GM12878 (cell line): ENCODE data around the gene ATP5F1D. TPM values are rescaled to one million over a fixed set of nuclear protein-coding genes. Genes with fewer than 3 reads are reported as not detected.

Experiments
- ATAC-seq: fragments of 200-7000 bp; cut with Tn5 transposase; 3 replicates; pipeline ENCODE4 v1.9.1; 2020; ENCODE audit warnings: mild to moderate bottlenecking, moderate library complexity
- BruUV-seq: library from RNA; stranded (reverse); fragments of 400-500 nt; replicated peaks from 2 replicates; lab custom pipeline; 2021; lab: Mats Ljungman, UMichigan
- CTCF ChIA-PET: fragments of 300-600 bp; sonication (Branson Sonifier 250); formaldehyde crosslinking; extraction: SDS; loops from one replicate; lab custom pipeline; 2021; ENCODE audit warnings: inconsistent platforms; lab: Yijun Ruan, JAX
- POLR2A ChIA-PET: fragments of 350-600 bp; formaldehyde crosslinking; extraction: SDS; loops from one replicate; lab custom pipeline; 2021; ENCODE audit warnings: inconsistent platforms; lab: Charles Lee
- RAD21 ChIA-PET: fragments of 300-600 bp; sonication (Branson Sonifier 250); formaldehyde crosslinking; loops from one replicate; lab custom pipeline; 2023; ENCODE audit warnings: antibody characterized with exemption; ENCODE audit not compliant: unreplicated experiment; lab: Charles Lee
- SMC1A ChIA-PET: fragments of 300-600 bp; sonication (Branson Sonifier 250); formaldehyde crosslinking; loops from one replicate; lab custom pipeline; 2023; ENCODE audit not compliant: unreplicated experiment, uncharacterized antibody; lab: Charles Lee
- DNase-seq: peaks from one replicate; pipeline ENCODE4 v3.0.0-alpha.2; 2011; ENCODE audit warnings: low read depth, low spot score
- FAIRE-seq: peaks from 3 replicates; lab custom pipeline; 2011; peaks lifted over from hg19 to GRCh38; lab: Jason Lieb, UNC
- H2AFZ ChIP-seq: 2 replicates; pipeline ENCODE4 v1.6.0; 2011; ENCODE audit warnings: low read depth, low read length, control low read depth; ENCODE audit not compliant: control insufficient read depth
- H3K27ac ChIP-seq: 2 replicates; pipeline ENCODE4 v1.5.1; 2011; ENCODE audit warnings: control low read depth; ENCODE audit not compliant: control insufficient read depth, insufficient read depth
- H3K27me3 ChIP-seq, 2 experiments: replicated peaks in 1 of 2; 2 replicates each; pipeline versions ENCODE4 v1.6.0 to v1.6.1; 2011; ENCODE audit warnings: low read length in 1 of 2; ENCODE audit not compliant: control insufficient read depth in 2 of 2, insufficient read depth in 2 of 2
- H3K36me3 ChIP-seq, 2 experiments: 2 replicates each; pipeline ENCODE4 v1.5.1; 2011; ENCODE audit warnings: low read length in 1 of 2; ENCODE audit not compliant: control insufficient read depth in 2 of 2, insufficient read depth in 2 of 2
- H3K4me1 ChIP-seq: 2 replicates; pipeline ENCODE4 v1.6.1; 2011; ENCODE audit warnings: mild to moderate bottlenecking, low read length, moderate library complexity, mixed read lengths; ENCODE audit not compliant: control insufficient read depth, insufficient read depth
- H3K4me2 ChIP-seq: 2 replicates; pipeline ENCODE4 v1.6.0; 2011; ENCODE audit warnings: control low read depth; ENCODE audit not compliant: control insufficient read depth, insufficient read depth
- H3K4me3 ChIP-seq: fragments of 200-600 bp; sonication (generic); 2 replicates; pipeline ENCODE4 v1.5.1; 2016
- H3K79me2 ChIP-seq: 2 replicates; pipeline ENCODE4 v1.6.0; 2011; ENCODE audit warnings: low read length; ENCODE audit not compliant: control insufficient read depth, insufficient read depth
- H3K9ac ChIP-seq: 2 replicates; pipeline ENCODE4 v1.8.0; 2011; ENCODE audit warnings: low read length, control low read depth, mixed read lengths; ENCODE audit not compliant: control insufficient read depth, insufficient read depth
- H3K9me3 ChIP-seq: replicated peaks from 3 replicates; pipeline ENCODE4 v1.5.1; 2011; ENCODE audit warnings: mild to moderate bottlenecking, low read length; ENCODE audit not compliant: control insufficient read depth, insufficient read depth
- H4K20me1 ChIP-seq: 2 replicates; pipeline ENCODE4 v1.6.0; 2011; ENCODE audit not compliant: control insufficient read depth, insufficient read depth
- BACH1 ChIP-seq: fragments of 450-650 bp; IDR thresholded peaks from 2 replicates; pipeline ENCODE4 v1.6.1; 2017; ENCODE audit warnings: mild to moderate bottlenecking, borderline replicate concordance
- BHLHE40 ChIP-seq, 2 experiments: fragments of 450-650 bp in 1 of 2; IDR thresholded peaks; 2 replicates each; pipeline ENCODE4 v1.6.1; 2011 to 2017; ENCODE audit warnings: low read depth in 2 of 2, borderline replicate concordance in 1 of 2, improper control_type of control experiment in 1 of 2, low read length in 1 of 2, mild to moderate bottlenecking in 1 of 2
- CHD2 ChIP-seq: IDR thresholded peaks from 2 replicates; pipeline ENCODE4 v1.6.1; 2011; ENCODE audit warnings: low read depth, low read length, improper control_type of control experiment, borderline replicate concordance
- EED ChIP-seq: sonication (generic); IDR thresholded peaks from 2 replicates; pipeline ENCODE4 v1.6.1; 2016; ENCODE audit warnings: antibody characterized with exemption, low read depth
- EGR1 ChIP-seq, 2 experiments: IDR thresholded peaks; 1 replicate in 1 of 2; 2 replicates in 1 of 2; pipeline ENCODE4 v1.6.1; 2011 to 2012; ENCODE audit warnings: low read depth in 2 of 2, low read length in 2 of 2, borderline replicate concordance in 1 of 2, mild to moderate bottlenecking in 1 of 2, moderate library complexity in 1 of 2
- HDGF ChIP-seq: fragments of 450-650 bp; IDR thresholded peaks from 2 replicates; pipeline ENCODE4 v1.6.1; 2016; ENCODE audit warnings: antibody characterized with exemption
- IKZF1 ChIP-seq: fragments of 450-650 bp; conservative IDR thresholded peaks from 2 replicates; pipeline ENCODE4 v1.6.1; 2017; ENCODE audit warnings: antibody characterized with exemption, mild to moderate bottlenecking
- LARP7 ChIP-seq: fragments of 450-650 bp; IDR thresholded peaks from 2 replicates; pipeline ENCODE4 v1.6.1; 2017; ENCODE audit warnings: mild to moderate bottlenecking
- MAX ChIP-seq: IDR thresholded peaks from 2 replicates; pipeline ENCODE4 v1.6.1; 2012; ENCODE audit warnings: low read depth, low read length, improper control_type of control experiment
- MEF2B ChIP-seq: fragments of 450-650 bp; IDR thresholded peaks from 2 replicates; pipeline ENCODE4 v1.6.1; 2018; ENCODE audit warnings: mild to moderate bottlenecking, moderate library complexity; ENCODE audit not compliant: partially characterized antibody, poor library complexity, severe bottlenecking
- NR2F1 ChIP-seq: fragments of 450-650 bp; conservative IDR thresholded peaks from 2 replicates; pipeline ENCODE4 v1.6.1; 2017; ENCODE audit warnings: mild to moderate bottlenecking
- POLR2A ChIP-seq: IDR thresholded peaks from 2 replicates; pipeline ENCODE4 v1.6.1; 2011; ENCODE audit warnings: low read depth, mild to moderate bottlenecking, low read length
- POLR2AphosphoS2 ChIP-seq: IDR thresholded peaks from 2 replicates; pipeline ENCODE4 v1.6.1; 2011; ENCODE audit warnings: low read depth, mild to moderate bottlenecking, low read length, improper control_type of control experiment, moderate library complexity
- POLR2AphosphoS5 ChIP-seq: IDR thresholded peaks from 2 replicates; pipeline ENCODE4 v1.6.1; 2011; ENCODE audit warnings: mild to moderate bottlenecking, low read length, inconsistent platforms
- POU2F2 ChIP-seq: IDR thresholded peaks from 3 replicates; pipeline ENCODE4 v1.6.1; 2011; ENCODE audit warnings: low read depth, mild to moderate bottlenecking, low read length, borderline replicate concordance
- RFX5 ChIP-seq: IDR thresholded peaks from 2 replicates; pipeline ENCODE4 v1.6.1; 2011; ENCODE audit warnings: low read depth, low read length, improper control_type of control experiment
- SIN3A ChIP-seq: IDR thresholded peaks from 2 replicates; pipeline ENCODE4 v1.6.1; 2012; ENCODE audit warnings: low read depth, low read length, improper control_type of control experiment
- SP1 ChIP-seq: IDR thresholded peaks from one replicate; pipeline ENCODE4 v1.6.1; 2011; ENCODE audit warnings: low read depth, low read length
- SUPT20H ChIP-seq: IDR thresholded peaks from 2 replicates; pipeline ENCODE4 v1.6.1; 2011; ENCODE audit warnings: low read depth, mild to moderate bottlenecking, low read length, moderate library complexity, borderline replicate concordance; ENCODE audit not compliant: control insufficient read depth
- TBL1XR1 ChIP-seq: IDR thresholded peaks from 2 replicates; pipeline ENCODE4 v1.6.1; 2012; ENCODE audit warnings: low read depth, low read length, improper control_type of control experiment
- YY1 ChIP-seq: IDR thresholded peaks from 2 replicates; pipeline ENCODE4 v1.6.1; 2011; ENCODE audit warnings: low read depth, mild to moderate bottlenecking, low read length
- WGBS: methylation state at CpG from one replicate; pipeline ENCODE4 v1.1.6; 2016; ENCODE audit warnings: low lambda C conversion rate; ENCODE audit not compliant: insufficient replicate concordance, insufficient coverage; ENCODE audit errors: missing lambda C conversion rate; 5-methylcytosine and 5-hydroxymethylcytosine counted together
- in situ Hi-C: fragments of 300-500 bp; cut with MboI; formaldehyde crosslinking; loops from 9 replicates; pipeline ENCODE4 v1.14.3; 2018; ENCODE audit warnings: mixed read lengths
- intact Hi-C: fragments of 100-400 bp; cut with micrococcal nuclease; formaldehyde crosslinking; loops from one replicate; pipeline ENCODE4 v1.14.2; 2022; ENCODE audit not compliant: unreplicated experiment
- polyA plus RNA-seq, 11 experiments: library from polyadenylated mRNA; depleted of rRNA in 4 of 11; unstranded in 6 of 11; stranded (reverse) in 5 of 11; fragments of >200 nt; fragmentation: Nextera tagmentation in 4 of 11; fragmentation: Illumina TruSeq in 1 of 11; extraction: Ambion mirVana in 4 of 11; extraction: Trizol in 1 of 11; gene quantifications; 1 replicate in 1 of 11; 2 replicates in 10 of 11; pipeline versions ENCODE4 v1.2.1 to v1.2.3, GENCODE V29; 2011 to 2016; ENCODE audit warnings: inconsistent platforms in 2 of 11, missing spikeins in 2 of 11, low read depth in 1 of 11
- total RNA-seq, 4 experiments: library from RNA; depleted of rRNA in 3 of 4; stranded (reverse); fragments of >200 nt in 3 of 4; fragmentation: Illumina TruSeq in 1 of 4; extraction: Trizol in 1 of 4; gene quantifications; 2 replicates each; pipeline versions ENCODE4 v1.2.1 to v1.2.3, GENCODE V29; 2013 to 2021

Gene ATP5F1D
- total and polyA plus RNA-seq, 10 of the 15 experiments (the other 5 are each of a cell fraction or from before 2014, with no cell fraction given) = 7.2 to 357 (median 49.5) TPM

GRCh38 chr19:1250437-1251260 is 9.1 kb downstream of the ATP5F1D start (continued):
- no peak for TF ChIP-seq SUPT20H
- TF ChIP-seq SIN3A = peak; percentile 42; the same call in 1 of the 2 replicates

- in situ Hi-C loops (no loop called here), intact Hi-C loops (no loop called here)
- Histone ChIP-seq H3K9me3 (no peaks in the 10 kb centered on the region), H3K79me2 (peaks cover 55% of the 10 kb centered on the region), H3K4me1 (peaks cover 10% of the 10 kb centered on the region), H3K27me3 (no peaks in the 10 kb centered on the region), H4K20me1 (no peaks in the 10 kb centered on the region), H3K9ac (peak overlapping the region; percentile 86), H2AFZ (no peak overlapping the region), H3K27ac (peak overlapping the region; percentile 72), H3K4me2 (peak overlapping the region; percentile 53), H3K36me3 (peaks cover 14 to 23% of the 10 kb centered on the region in 2 experiments; a peak in 3 of 4 replicates), H3K4me3 (peak overlapping the region; percentile 91)
- ChIA-PET CTCF (interaction anchor here (1.3 kb wide), 1 partner anchor 15 kb away, joined by 9 read pairs; no protein-coding TSS in a partner anchor), SMC1A (no interaction called here), RAD21 (interaction anchor here (2.9 kb wide), 1 partner anchor 15 kb away, joined by 47 read pairs; no protein-coding TSS in a partner anchor), POLR2A (interaction anchor here (1.0 to 2.9 kb wide), 4 partner anchors 9 to 17 kb away, joined by 4 to 22 read pairs (median 5); partner anchors contain the start of gene CIRBP)
- ATAC-seq (peak; percentile 12), DNase-seq (no peak), FAIRE-seq (peak; percentile 27)
- under 1% methylated on average over 39 of the region's 41 CpGs for WGBS
- BruUV-seq = TSS peak; percentile 76
- TF ChIP-seq CHD2 = 0 out of 2 replicates have a peak, but pooled peaks have one; percentile 23
- TF ChIP-seq HDGF = peak; percentile 80; the same call in 1 of the 2 replicates
- 0 out of 2 replicates have a peak, but pooled peaks have one; percentile 25 for TF ChIP-seq POLR2AphosphoS2
- TF ChIP-seq EED = peak; percentile 21; the same call in 1 of the 2 replicates
- 0 out of 2 replicates have a peak, but pooled peaks have one; percentile 7 for TF ChIP-seq YY1
- peak; percentile 61; the same call in 1 of the 2 replicates for TF ChIP-seq BACH1
- peak in 1 of 2 experiments; percentile 58; a peak in 1 of 3 replicates for TF ChIP-seq EGR1 (IDR thresholded peaks at IDR 0.05; ENCODE audit: borderline replicate concordance in 1 of 2, low read depth in 2 of 2, low read length in 2 of 2)
- TF ChIP-seq MAX = 0 out of 2 replicates have a peak, but pooled peaks have one; percentile 21
- no peak for TF ChIP-seq RFX5
- TF ChIP-seq LARP7 = 0 out of 2 replicates have a peak, but pooled peaks have one; percentile 15
- TF ChIP-seq NR2F1 = 0 out of 2 replicates have a peak, but pooled peaks have one; percentile 50
- peak; percentile 10; the same call in 1 of the 3 replicates for TF ChIP-seq POU2F2
- TF ChIP-seq SP1 = no peak
- peak; percentile 59 for TF ChIP-seq IKZF1
- 0 out of 4 replicates have a peak, but pooled peaks of 1 of the 2 experiments have one; percentile 7 for TF ChIP-seq BHLHE40 (IDR thresholded peaks at IDR 0.05; ENCODE audit: borderline replicate concordance in 1 of 2, low read depth in 2 of 2, low read length in 1 of 2)
- TF ChIP-seq POLR2AphosphoS5 = peak; percentile 68
- TF ChIP-seq MEF2B = peak; percentile 44
- no peak for TF ChIP-seq TBL1XR1
- peak; percentile 60 for TF ChIP-seq POLR2A
These were observed 10.0 kb downstream of the ATP5F1D start for GRCh38 chr19:1251330-1252220.
